Measurements from ENCODE around the gene SIGLEC1. TPM values are rescaled to one million over a fixed set of nuclear protein-coding genes. Genes with fewer than 3 reads are reported as not detected.

The SIGLEC1 gene
- total and polyA plus RNA-seq, 2 of the 8 experiments (the other 6 are each of a cell fraction or from before 2014, with no cell fraction given), result 0.02 TPM; not detected in 1

DNA sequence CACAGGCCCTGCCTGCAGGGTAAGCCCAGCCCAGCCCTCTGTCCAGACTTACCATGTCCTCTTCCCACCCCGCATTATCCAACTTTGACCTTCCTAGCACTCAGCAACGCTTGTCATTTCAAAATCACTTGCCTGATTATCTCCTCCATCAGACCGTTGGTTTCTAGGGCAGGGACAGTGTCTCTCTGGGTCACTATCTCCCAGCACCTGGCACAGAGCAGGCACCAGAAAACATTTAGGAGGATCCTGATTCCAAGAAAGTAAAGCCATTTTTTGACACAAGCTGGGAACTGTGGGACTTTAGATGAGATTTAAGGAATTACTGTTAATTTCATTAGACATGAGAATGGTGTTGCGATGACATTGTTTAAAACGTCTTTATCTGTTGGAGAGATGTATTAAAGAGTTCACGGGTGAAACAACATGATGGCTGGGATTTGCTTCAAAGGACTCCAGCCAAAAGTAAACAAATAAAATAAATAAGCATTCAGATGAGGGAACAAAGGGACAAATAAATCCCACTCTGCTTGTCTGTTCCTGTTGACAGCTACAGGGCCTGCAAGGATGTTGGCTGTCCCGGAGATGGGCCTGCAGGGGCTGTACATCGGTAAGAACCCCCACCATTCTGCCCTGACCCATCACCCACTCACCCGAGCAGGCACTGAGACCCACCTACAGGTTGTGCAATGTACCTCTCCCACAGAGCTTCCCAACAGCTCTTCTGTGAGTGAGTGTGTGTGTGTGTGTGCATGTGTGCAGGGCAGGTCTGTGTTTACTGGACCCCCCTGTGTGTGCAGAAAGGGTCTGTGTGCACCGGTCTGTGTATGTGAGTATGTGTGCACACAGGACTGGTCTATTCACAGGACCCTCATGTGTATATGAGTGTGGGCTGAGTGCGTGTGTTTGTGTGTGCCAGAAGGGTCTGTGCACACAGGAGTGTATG lies 26.0 kb upstream of the SIGLEC1 start (continued):
- TF ChIP-seq, protein P1, sequence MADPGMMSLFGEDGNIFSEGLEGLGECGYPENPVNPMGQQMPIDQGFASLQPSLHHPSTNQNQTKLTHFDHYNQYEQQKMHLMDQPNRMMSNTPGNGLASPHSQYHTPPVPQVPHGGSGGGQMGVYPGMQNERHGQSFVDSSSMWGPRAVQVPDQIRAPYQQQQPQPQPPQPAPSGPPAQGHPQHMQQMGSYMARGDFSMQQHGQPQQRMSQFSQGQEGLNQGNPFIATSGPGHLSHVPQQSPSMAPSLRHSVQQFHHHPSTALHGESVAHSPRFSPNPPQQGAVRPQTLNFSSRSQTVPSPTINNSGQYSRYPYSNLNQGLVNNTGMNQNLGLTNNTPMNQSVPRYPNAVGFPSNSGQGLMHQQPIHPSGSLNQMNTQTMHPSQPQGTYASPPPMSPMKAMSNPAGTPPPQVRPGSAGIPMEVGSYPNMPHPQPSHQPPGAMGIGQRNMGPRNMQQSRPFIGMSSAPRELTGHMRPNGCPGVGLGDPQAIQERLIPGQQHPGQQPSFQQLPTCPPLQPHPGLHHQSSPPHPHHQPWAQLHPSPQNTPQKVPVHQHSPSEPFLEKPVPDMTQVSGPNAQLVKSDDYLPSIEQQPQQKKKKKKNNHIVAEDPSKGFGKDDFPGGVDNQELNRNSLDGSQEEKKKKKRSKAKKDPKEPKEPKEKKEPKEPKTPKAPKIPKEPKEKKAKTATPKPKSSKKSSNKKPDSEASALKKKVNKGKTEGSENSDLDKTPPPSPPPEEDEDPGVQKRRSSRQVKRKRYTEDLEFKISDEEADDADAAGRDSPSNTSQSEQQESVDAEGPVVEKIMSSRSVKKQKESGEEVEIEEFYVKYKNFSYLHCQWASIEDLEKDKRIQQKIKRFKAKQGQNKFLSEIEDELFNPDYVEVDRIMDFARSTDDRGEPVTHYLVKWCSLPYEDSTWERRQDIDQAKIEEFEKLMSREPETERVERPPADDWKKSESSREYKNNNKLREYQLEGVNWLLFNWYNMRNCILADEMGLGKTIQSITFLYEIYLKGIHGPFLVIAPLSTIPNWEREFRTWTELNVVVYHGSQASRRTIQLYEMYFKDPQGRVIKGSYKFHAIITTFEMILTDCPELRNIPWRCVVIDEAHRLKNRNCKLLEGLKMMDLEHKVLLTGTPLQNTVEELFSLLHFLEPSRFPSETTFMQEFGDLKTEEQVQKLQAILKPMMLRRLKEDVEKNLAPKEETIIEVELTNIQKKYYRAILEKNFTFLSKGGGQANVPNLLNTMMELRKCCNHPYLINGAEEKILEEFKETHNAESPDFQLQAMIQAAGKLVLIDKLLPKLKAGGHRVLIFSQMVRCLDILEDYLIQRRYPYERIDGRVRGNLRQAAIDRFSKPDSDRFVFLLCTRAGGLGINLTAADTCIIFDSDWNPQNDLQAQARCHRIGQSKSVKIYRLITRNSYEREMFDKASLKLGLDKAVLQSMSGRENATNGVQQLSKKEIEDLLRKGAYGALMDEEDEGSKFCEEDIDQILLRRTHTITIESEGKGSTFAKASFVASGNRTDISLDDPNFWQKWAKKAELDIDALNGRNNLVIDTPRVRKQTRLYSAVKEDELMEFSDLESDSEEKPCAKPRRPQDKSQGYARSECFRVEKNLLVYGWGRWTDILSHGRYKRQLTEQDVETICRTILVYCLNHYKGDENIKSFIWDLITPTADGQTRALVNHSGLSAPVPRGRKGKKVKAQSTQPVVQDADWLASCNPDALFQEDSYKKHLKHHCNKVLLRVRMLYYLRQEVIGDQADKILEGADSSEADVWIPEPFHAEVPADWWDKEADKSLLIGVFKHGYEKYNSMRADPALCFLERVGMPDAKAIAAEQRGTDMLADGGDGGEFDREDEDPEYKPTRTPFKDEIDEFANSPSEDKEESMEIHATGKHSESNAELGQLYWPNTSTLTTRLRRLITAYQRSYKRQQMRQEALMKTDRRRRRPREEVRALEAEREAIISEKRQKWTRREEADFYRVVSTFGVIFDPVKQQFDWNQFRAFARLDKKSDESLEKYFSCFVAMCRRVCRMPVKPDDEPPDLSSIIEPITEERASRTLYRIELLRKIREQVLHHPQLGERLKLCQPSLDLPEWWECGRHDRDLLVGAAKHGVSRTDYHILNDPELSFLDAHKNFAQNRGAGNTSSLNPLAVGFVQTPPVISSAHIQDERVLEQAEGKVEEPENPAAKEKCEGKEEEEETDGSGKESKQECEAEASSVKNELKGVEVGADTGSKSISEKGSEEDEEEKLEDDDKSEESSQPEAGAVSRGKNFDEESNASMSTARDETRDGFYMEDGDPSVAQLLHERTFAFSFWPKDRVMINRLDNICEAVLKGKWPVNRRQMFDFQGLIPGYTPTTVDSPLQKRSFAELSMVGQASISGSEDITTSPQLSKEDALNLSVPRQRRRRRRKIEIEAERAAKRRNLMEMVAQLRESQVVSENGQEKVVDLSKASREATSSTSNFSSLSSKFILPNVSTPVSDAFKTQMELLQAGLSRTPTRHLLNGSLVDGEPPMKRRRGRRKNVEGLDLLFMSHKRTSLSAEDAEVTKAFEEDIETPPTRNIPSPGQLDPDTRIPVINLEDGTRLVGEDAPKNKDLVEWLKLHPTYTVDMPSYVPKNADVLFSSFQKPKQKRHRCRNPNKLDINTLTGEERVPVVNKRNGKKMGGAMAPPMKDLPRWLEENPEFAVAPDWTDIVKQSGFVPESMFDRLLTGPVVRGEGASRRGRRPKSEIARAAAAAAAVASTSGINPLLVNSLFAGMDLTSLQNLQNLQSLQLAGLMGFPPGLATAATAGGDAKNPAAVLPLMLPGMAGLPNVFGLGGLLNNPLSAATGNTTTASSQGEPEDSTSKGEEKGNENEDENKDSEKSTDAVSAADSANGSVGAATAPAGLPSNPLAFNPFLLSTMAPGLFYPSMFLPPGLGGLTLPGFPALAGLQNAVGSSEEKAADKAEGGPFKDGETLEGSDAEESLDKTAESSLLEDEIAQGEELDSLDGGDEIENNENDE (IDR thresholded peaks at IDR 0.05; ENCODE audit: insufficient replicate concordance, low read length), result no peak
- TF ChIP-seq POLR2AphosphoS5 (IDR thresholded peaks at IDR 0.05; ENCODE audit: low read depth, low read length) (no peak), PHF8 (conservative IDR thresholded peaks at IDR 0.05; ENCODE audit: low read depth, low read length) (no peak), CHD2 (IDR thresholded peaks at IDR 0.05; ENCODE audit: low read length) (no peak), BRCA1 (IDR thresholded peaks at IDR 0.05; ENCODE audit: low read depth, low read length) (no peak), GABPA (IDR thresholded peaks at IDR 0.05; ENCODE audit: borderline replicate concordance, insufficient read depth, low read length) (no peak), TBP (IDR thresholded peaks at IDR 0.05; ENCODE audit: low read depth, low read length) (no peak), ZNF274 (IDR thresholded peaks at IDR 0.05; ENCODE audit: borderline replicate concordance, extremely low read depth, low read length) (no peak)

Measured in H1 (cell line).